PC-3 (cell line): ENCODE data around the gene MMP14. TPM values are rescaled to one million over a fixed set of nuclear protein-coding genes. Genes with fewer than 3 reads are reported as not detected.
A peak's percentile ranks its signal among the peaks of the same experiment; 100 is the strongest.
"Not testable (repeated sequence)": the region's sequence is repeated elsewhere in the genome, so short reads cannot be mapped to it uniquely, and the experiment has no call there.

Experiments used
- ATAC-seq: fragments of 200-7000 bp; cut with Tn5 transposase; 2 replicates; pipeline ENCODE4 v1.9.1; 2020; ENCODE audit warnings: mild to moderate bottlenecking, moderate library complexity
- BruUV-seq: library from RNA; stranded (reverse); fragments of 400-500 nt; replicated peaks from 2 replicates; lab custom pipeline; 2021; lab: Mats Ljungman, UMichigan
- CTCF ChIA-PET: fragments of 300-600 bp; sonication (Branson Sonifier 250); formaldehyde crosslinking; loops from one replicate; lab custom pipeline; 2022; ENCODE audit warnings: antibody characterized with exemption; lab: Charles Lee
- POLR2A ChIA-PET: fragments of 300-600 bp; sonication (Branson Sonifier 250); formaldehyde crosslinking; loops from one replicate; lab custom pipeline; 2022; ENCODE audit warnings: antibody characterized with exemption; ENCODE audit not compliant: unreplicated experiment; lab: Charles Lee
- DNase-seq: peaks from one replicate; pipeline ENCODE4 v3.0.0-alpha.2; 2015
- H2AFZ ChIP-seq: fragments of 300-600 bp; sonication (generic); 2 replicates; pipeline ENCODE4 v1.6.0; 2016; ENCODE audit warnings: antibody characterized with exemption, low read length
- H3F3A ChIP-seq: fragments of 300-600 bp; sonication (generic); one replicate; pipeline ENCODE4 v1.6.0; 2017; ENCODE audit warnings: antibody characterized with exemption, low read length, control low read depth, mild to moderate bottlenecking; ENCODE audit not compliant: unreplicated experiment
- H3K27ac ChIP-seq: fragments of 300-600 bp; sonication (generic); 2 replicates; pipeline ENCODE4 v1.5.1; 2016; ENCODE audit warnings: mild to moderate bottlenecking, low read length
- H3K27me3 ChIP-seq: fragments of 300-600 bp; sonication (generic); 2 replicates; pipeline ENCODE4 v1.6.1; 2016; ENCODE audit warnings: low read length, mixed read lengths
- H3K36me3 ChIP-seq: fragments of 300-600 bp; sonication (generic); 2 replicates; pipeline ENCODE4 v1.6.1; 2016; ENCODE audit warnings: low read depth, mixed run types, low read length, mixed read lengths
- H3K4me1 ChIP-seq: fragments of 300-600 bp; sonication (generic); 2 replicates; pipeline ENCODE4 v1.5.1; 2016; ENCODE audit warnings: low read length; ENCODE audit not compliant: insufficient read depth
- H3K4me2 ChIP-seq: fragments of 300-600 bp; sonication (generic); 2 replicates; pipeline ENCODE4 v1.6.0; 2016; ENCODE audit warnings: low read length
- H3K4me3 ChIP-seq: fragments of 300-600 bp; sonication (generic); 2 replicates; pipeline ENCODE4 v1.5.1; 2016; ENCODE audit warnings: mild to moderate bottlenecking, low read length, mixed read lengths
- H3K79me2 ChIP-seq: fragments of 300-600 bp; sonication (generic); 2 replicates; pipeline ENCODE4 v1.6.1; 2017; ENCODE audit warnings: low read length, mixed read lengths
- H3K9ac ChIP-seq: fragments of 300-600 bp; sonication (generic); 2 replicates; pipeline ENCODE4 v1.6.0; 2016; ENCODE audit warnings: mild to moderate bottlenecking, low read length
- H3K9me2 ChIP-seq: fragments of 300-600 bp; sonication (generic); replicated peaks from 2 replicates; pipeline ENCODE4 v1.6.1; 2016; ENCODE audit warnings: mixed run types, low read length, mixed read lengths
- H3K9me3 ChIP-seq: fragments of 300-600 bp; sonication (generic); 2 replicates; pipeline ENCODE4 v1.6.1; 2016; ENCODE audit warnings: low read length, mixed read lengths
- H4K20me1 ChIP-seq: fragments of 300-600 bp; sonication (generic); 2 replicates; pipeline ENCODE4 v1.6.1; 2016; ENCODE audit warnings: low read length, mixed read lengths
- CTCF ChIP-seq: fragments of 300-600 bp; sonication (generic); conservative IDR thresholded peaks from 2 replicates; pipeline ENCODE4 v1.5.1; 2017; ENCODE audit warnings: antibody characterized with exemption, low read depth, mild to moderate bottlenecking, low read length
- EZH2 ChIP-seq: fragments of 300-600 bp; sonication (generic); IDR thresholded peaks from one replicate; pipeline ENCODE4 v1.6.1; 2017; ENCODE audit warnings: antibody characterized with exemption, mild to moderate bottlenecking, low read length; ENCODE audit not compliant: unreplicated experiment
- EZH2phosphoT487 ChIP-seq: fragments of 300-600 bp; sonication (generic); IDR thresholded peaks from 2 replicates; pipeline ENCODE4 v1.6.1; 2018; ENCODE audit warnings: mild to moderate bottlenecking, antibody characterized with exemption, low read length, borderline replicate concordance
- intact Hi-C: fragments of 100-400 bp; cut with micrococcal nuclease; formaldehyde crosslinking; loops from 2 replicates; pipeline ENCODE4 v1.9.0; 2023
- total RNA-seq: library from RNA; depleted of rRNA; stranded (reverse); fragments of >200 nt; gene quantifications from 2 replicates; pipeline ENCODE4 v1.2.3, GENCODE V29; 2014

The MMP14 gene
- total RNA-seq, 1 experiment from 2014 or later = 80.4 TPM

DNA sequence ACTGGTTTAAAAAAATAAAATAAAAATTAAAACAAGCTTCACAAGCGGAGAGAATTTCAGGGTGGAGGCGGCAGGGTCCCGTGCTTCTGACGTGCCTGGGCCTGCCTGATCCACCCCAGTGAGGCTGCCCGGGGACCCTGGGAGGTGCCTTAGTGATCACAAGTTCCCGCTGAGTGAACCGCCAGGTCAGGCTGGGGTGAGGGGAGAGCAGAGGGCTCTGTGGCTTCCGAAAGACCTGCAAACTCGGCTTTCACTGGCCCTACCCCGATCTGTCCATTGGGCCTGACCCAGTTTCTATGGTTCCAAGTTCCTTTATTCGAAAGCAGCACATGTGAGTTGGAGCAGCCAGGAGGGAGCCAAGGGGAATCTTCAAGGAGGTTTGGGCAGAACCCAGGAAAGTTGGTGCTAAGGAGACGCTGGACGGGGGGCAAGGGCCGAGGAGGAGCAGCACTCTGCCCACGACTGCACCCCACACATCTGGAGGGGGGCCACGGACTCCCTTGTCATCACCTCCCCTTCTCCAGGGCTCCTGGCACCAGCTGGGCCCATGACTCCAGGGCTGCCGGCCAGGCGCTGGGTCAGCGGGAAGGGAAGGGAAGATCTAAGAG lies 12.9 kb downstream of the MMP14 start:
- no peak for DNase-seq
- Histone ChIP-seq H3K4me2 (no peak overlapping the region), H2AFZ (no peak overlapping the region), H3K4me1 (peaks cover 39% of the 10 kb centered on the region), H4K20me1 (no peaks in the 10 kb centered on the region), H3K27me3 (no peaks in the 10 kb centered on the region), H3K4me3 (no peak overlapping the region), H3K79me2 (no peaks in the 10 kb centered on the region), H3F3A (no peaks in the 10 kb centered on the region), H3K9me2 (no peaks in the 10 kb centered on the region), H3K9ac (no peak overlapping the region), H3K27ac (peak overlapping the region; percentile 97), H3K36me3 (peaks cover 5% of the 10 kb centered on the region), H3K9me3 (no peaks in the 10 kb centered on the region)
- BruUV-seq = no TSS peak
- TF ChIP-seq EZH2 = no peak
- TF ChIP-seq CTCF = no peak
- no peak for TF ChIP-seq EZH2phosphoT487
- no peak for ATAC-seq
- intact Hi-C loops = no loop called here
- POLR2A ChIA-PET = interaction anchor here (0.5 to 0.7 kb wide), 2 partner anchors 26 to 257 kb away, joined by 3 read pairs; no protein-coding TSS in a partner anchor
- CTCF ChIA-PET = no interaction called here

GRCh38 chr14:22850944-22851764 lies 14.8 kb downstream of the MMP14 start:
- Histone ChIP-seq H3K79me2 (no peaks in the 10 kb centered on the region), H3K36me3 (no peaks in the 10 kb centered on the region), H3K9me2 (no peaks in the 10 kb centered on the region), H4K20me1 (no peaks in the 10 kb centered on the region), H3K4me2 (peak overlapping the region; percentile 68), H3K9me3 (no peaks in the 10 kb centered on the region), H3K9ac (peak overlapping the region; percentile 74), H3F3A (no peaks in the 10 kb centered on the region), H3K27ac (peak overlapping the region; percentile 97), H3K27me3 (no peaks in the 10 kb centered on the region), H3K4me1 (peaks cover 45% of the 10 kb centered on the region), H2AFZ (peak overlapping the region; percentile 48), H3K4me3 (0 out of 2 replicates have a peak overlapping the region, but pooled peaks have one; percentile 11)
- ChIA-PET POLR2A (interaction anchor here (0.5 to 1.6 kb wide), 2 partner anchors 13 to 85 kb away, joined by 4 to 14 read pairs; partner anchors contain the start of gene OXA1L), CTCF (interaction anchor here (0.6 to 3.5 kb wide), 9 partner anchors 14 to 295 kb away, joined by 3 to 37 read pairs (median 4); partner anchors contain the start of genes HAUS4 and MMP14)
- DNase-seq (peak; percentile 92), ATAC-seq (peak; percentile 70)
- no TSS peak for BruUV-seq
- intact Hi-C loops = loop anchor here (1.0 to 10.0 kb wide), 3 partner anchors 14 to 456 kb away; no protein-coding TSS in a partner anchor
- no peak for TF ChIP-seq CTCF
- no peak for TF ChIP-seq EZH2phosphoT487
- no peak for TF ChIP-seq EZH2

GRCh38 chr14:22852178-22852577 lies 15.8 kb downstream of the MMP14 start:
- not testable (repeated sequence) for BruUV-seq, DNase-seq, H2AFZ ChIP-seq, ATAC-seq, H4K20me1 ChIP-seq, H3K79me2 ChIP-seq, H3F3A ChIP-seq, H3K27me3 ChIP-seq, H3K36me3 ChIP-seq, H3K4me3 ChIP-seq, H3K9me3 ChIP-seq, H3K9me2 ChIP-seq
- ChIA-PET POLR2A (interaction anchor here (0.6 to 1.6 kb wide), 2 partner anchors 14 to 477 kb away, joined by 14 read pairs; no protein-coding TSS in a partner anchor), CTCF (interaction anchor here (1.0 to 3.5 kb wide), 5 partner anchors 17 to 70 kb away, joined by 3 to 37 read pairs (median 5); no protein-coding TSS in a partner anchor)
- Histone ChIP-seq H3K9ac (peak overlapping the region; percentile 74), H3K4me2 (peak overlapping the region; percentile 68), H3K27ac (peak overlapping the region; percentile 97), H3K4me1 (peaks cover 45% of the 10 kb centered on the region)
- intact Hi-C loops = loop anchor here (5.0 to 10.0 kb wide), 2 partner anchors 280 to 457 kb away; no protein-coding TSS in a partner anchor
